Ovary (tissue), 3 donors: Measurements from ENCODE around the gene FMNL2.
"Not testable (repeated sequence)": the region's sequence is repeated elsewhere in the genome, so short reads cannot be mapped to it uniquely, and the experiment has no call there.

Experiments
- EP300 ChIP-seq: sonication (generic); formaldehyde crosslinking; IDR thresholded peaks from one replicate; pipeline ENCODE4 v1.6.1; 2017; ENCODE audit warnings: antibody characterized with exemption
- POLR2A ChIP-seq: fragments of 450-650 bp; IDR thresholded peaks from one replicate; pipeline ENCODE4 v1.6.1; 2017; ENCODE audit warnings: antibody characterized with exemption, mild to moderate bottlenecking, moderate library complexity
- TF ChIP-seq, protein P1 (sequence below), 3 donors: fragments of 450-650 bp in 2 of 3; fragments of 200-600 bp in 1 of 3; IDR thresholded peaks; one replicate each; pipeline versions ENCODE4 v1.5.1 to v1.8.0; 2016 to 2022; ENCODE audit warnings: antibody characterized with exemption in 3 of 3, mild to moderate bottlenecking in 1 of 3
- donor health status: DM: no; HTN: no; CAD: no.

DNA sequence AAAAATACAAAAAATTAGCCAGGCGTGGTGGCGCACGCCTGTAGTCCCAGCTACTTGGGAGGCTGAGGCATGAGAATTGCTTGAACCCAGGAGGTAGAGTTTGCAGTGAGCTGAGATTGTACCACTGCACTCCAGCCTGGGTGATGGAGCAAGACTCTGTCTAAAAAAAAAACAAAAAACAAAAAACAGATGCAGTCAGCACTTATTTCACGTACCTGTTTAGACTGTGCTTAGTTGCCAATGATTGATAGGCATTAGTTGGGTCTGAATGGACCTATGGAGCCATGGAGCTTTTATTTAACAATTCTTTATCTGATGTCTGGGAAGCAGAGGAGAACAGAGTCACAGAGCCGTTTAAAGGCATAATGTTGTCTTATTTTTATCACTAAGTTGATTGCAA lies 139.5 kb downstream of the FMNL2 start:
- TF ChIP-seq, protein P1, sequence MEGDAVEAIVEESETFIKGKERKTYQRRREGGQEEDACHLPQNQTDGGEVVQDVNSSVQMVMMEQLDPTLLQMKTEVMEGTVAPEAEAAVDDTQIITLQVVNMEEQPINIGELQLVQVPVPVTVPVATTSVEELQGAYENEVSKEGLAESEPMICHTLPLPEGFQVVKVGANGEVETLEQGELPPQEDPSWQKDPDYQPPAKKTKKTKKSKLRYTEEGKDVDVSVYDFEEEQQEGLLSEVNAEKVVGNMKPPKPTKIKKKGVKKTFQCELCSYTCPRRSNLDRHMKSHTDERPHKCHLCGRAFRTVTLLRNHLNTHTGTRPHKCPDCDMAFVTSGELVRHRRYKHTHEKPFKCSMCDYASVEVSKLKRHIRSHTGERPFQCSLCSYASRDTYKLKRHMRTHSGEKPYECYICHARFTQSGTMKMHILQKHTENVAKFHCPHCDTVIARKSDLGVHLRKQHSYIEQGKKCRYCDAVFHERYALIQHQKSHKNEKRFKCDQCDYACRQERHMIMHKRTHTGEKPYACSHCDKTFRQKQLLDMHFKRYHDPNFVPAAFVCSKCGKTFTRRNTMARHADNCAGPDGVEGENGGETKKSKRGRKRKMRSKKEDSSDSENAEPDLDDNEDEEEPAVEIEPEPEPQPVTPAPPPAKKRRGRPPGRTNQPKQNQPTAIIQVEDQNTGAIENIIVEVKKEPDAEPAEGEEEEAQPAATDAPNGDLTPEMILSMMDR (IDR thresholded peaks at IDR 0.05), result not testable (repeated sequence)
- TF ChIP-seq POLR2A, EP300: not testable (repeated sequence)
